HG03097 (cell line): Measurements from ENCODE around the gene TERB1.

Experiments used
- ATAC-seq: cut with Tn5 transposase; IDR thresholded peaks from one replicate; pipeline ENCODE4 v1.9.1; 2021; ENCODE audit not compliant: unreplicated experiment, low FRiP score

Gene TERB1, protein sequence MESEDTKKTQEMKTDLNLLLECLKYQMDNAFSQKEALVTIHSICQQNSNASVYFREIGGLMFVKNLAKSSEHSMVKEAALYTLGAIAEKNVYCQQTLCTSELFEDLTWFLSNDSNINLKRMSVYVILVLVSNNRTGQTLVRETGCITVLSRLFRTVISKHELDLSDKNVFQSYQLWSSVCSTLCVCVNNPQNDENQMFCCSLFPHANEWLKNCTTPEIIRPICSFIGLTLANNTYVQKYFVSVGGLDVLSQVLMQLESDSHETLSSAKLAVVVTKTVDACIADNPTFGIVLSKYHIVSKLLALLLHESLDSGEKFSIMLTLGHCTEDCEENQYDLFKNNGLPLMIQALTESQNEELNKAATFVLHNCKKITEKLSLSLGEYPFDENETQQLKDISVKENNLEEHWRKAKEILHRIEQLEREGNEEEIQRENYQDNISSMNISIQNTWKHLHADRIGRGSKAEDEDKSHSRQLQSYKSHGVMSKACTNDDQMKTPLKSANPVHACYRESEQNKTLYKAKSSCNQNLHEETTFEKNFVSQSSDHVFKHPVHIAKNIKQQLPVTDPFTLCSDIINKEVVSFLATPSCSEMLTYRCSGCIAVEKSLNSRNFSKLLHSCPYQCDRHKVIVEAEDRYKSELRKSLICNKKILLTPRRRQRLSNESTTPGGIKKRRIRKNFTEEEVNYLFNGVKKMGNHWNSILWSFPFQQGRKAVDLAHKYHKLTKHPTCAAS

DNA sequence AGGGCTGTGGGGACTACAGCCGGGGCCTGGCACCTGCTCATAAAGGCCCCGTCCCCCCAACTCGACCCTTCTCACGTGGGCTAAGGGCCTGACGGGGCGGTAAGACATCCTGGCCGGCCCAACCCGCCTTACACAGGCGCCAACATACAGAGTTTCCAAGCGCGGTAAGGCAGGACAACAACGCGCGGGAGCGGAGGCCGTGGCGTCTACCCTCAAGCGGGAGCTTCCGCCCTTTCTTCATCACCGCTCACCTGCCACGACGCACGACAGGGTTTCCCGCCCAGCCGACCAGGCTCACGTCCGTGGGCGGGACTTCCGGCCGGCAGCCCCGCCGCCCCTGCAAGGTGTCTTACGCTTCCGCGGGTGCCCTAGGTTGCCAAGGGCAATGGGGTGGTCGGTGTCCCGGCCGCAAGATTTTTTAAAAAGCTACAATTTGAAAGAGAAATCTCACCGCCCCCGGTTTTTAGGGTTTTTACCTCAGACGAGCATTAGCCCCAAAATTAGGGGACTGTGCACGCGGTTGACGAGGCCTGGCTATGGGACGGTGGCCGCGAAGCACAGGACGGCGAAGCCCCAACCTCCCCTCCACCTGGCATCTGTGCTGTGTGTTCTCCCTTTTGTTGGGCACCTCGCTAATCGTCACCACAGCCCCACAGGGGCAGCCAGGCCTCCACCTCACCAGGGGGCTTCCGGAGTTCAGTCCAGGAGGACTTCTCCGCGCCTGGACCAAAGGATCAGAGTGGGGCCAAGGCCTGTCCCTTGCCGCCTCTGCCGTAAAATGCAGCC is at the start of gene TERB1:
Gene TERB1, minus strand, starts transcription at position 265 of the 786 bp plus-strand sequence. CDS start 4,786 bp downstream, outside the sequence.
- ATAC-seq, result no peak

GRCh38 chr16:66850115-66850815 is 48.9 kb upstream of the TERB1 start:
- no peak for ATAC-seq

GRCh38 chr16:66849549-66849948 is 48.2 kb upstream of the TERB1 start:
- no peak for ATAC-seq

DNA sequence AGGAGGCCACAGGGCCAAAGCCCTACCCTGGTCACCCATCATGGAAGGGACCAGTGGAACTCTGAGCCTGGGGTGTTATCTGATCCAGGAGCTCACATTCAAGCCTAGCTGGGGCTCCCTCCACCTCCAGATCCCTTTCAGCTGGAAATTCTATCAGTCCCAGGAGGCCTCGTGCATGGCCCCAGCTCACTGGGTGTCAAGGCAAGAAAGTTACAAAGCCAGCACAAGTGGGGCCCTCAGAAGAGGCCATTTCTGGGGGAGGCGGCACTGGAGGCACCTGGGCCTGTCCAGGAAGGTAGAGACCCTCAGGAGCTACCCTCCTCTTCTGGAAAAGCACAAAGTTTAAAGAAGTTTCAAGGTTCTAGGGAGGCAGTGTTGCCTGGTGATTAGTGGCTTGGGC is 47.6 kb upstream of the TERB1 start:
- no peak for ATAC-seq

- ATAC-seq, result no peak
Observed at GRCh38 chr16:66848172-66848571, 46.8 kb upstream of the TERB1 start.

- no peak for ATAC-seq
Observed at GRCh38 chr16:66847533-66848067, 46.2 kb upstream of the TERB1 start.

DNA sequence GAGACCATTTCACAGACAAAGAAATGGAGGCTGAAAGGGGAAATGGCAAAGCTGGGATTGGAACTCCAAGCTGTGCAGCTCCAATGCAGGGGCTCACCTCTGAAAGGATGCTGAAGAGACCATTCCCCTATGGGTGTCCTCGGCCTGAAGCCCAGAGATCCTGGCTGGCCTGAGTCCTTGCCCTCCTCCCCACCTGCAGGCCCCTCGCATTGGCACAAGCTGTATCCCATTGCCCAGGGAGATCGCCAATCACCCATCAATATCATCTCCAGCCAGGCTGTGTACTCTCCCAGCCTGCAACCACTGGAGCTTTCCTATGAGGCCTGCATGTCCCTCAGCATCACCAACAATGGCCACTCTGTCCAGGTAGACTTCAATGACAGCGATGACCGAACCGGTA is 45.4 kb upstream of the TERB1 start:
- ATAC-seq, result no peak

- ATAC-seq, result no peak
Observed at GRCh38 chr16:66846266-66846665, 44.9 kb upstream of the TERB1 start.

DNA sequence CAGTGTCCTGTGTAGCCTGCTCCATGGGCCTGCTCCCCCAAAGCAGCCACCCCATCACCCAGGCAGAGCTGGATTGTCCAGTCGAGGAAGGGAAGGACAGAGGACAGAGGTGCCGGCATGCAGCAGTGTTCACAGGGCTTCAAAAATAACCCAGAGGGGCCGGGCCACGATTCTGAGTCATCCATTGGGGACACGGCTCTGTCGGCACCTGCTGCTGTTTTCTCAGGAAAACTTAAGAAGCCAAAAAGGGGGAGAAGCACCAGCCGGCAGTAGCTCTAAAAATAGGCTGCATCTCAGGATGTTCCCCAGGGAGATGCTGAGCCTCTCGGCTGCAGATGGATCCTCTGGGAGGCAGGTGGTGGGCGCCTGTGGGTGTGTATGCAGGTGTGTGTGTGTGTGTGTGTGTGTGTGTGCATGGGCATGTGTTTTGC is 44.4 kb upstream of the TERB1 start:
- no peak for ATAC-seq

DNA sequence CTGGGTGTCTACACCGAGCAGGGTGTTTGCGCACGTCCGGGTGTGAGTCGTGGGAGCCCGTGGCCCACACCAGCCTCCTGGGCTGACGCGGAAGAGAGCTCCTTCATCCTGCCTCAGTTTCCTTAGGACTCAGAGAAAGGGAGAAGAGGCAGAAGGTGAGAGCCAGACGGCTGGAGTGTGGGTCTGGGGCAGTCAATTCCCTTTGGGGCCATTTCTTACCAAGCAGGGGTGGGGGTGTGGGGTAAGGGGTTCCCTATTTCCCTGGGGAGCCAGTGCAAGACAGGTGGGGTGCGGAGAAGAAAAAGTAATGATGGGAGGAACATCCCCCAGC is 43.7 kb upstream of the TERB1 start:
- ATAC-seq, result no peak

GRCh38 chr16:66844342-66845079 is 43.1 kb upstream of the TERB1 start, which contains the start of gene CA7:
TSS of gene CA7 (plus strand) at chr16:66844414. CDS start at chr16:66844488, 74 bp downstream.
- no peak for ATAC-seq

GRCh38 chr16:66844009-66844341 is 42.6 kb upstream of the TERB1 start:
- ATAC-seq, result no peak

- ATAC-seq, result no peak
Observed at GRCh38 chr16:66843191-66843590, 41.8 kb upstream of the TERB1 start.

- no peak for ATAC-seq
Observed at GRCh38 chr16:66842765-66843164, 41.4 kb upstream of the TERB1 start.

GRCh38 chr16:66841366-66841765 is 40.0 kb upstream of the TERB1 start:
- no peak for ATAC-seq

GRCh38 chr16:66840883-66841282 is 39.5 kb upstream of the TERB1 start:
- ATAC-seq, result no peak

- ATAC-seq, result no peak
Observed at GRCh38 chr16:66834746-66835145, 33.4 kb upstream of the TERB1 start.

DNA sequence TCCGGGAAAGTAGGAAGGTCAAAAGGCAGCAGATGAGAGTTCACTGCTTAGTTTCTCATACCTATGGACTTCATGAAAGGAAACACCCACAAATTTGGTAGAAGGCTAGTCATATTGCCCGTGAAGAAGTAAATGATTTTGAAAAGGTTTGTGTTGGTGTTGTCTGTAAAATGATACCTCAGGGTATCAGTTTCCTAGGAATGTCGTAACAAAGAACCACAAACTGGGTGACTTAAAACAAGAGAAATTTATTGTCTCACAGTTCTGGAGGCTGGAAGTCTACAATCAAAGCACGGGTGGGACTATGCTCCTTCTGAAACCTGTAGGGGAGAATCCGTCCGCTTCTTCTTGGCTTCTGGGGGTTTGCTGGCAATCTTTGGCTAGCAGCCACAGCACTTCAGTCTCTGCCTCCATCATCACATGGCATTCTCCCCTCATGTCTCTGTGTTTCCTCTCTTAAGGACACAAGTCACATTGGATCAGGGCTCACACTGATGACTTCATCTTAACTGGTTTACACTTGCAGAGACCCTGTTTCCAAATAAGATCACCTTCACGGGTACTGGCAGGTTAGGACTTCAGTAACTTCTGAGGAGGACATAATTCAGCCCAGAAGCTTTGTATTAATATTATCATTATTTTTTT is 31.4 kb upstream of the TERB1 start:
- ATAC-seq, result no peak

DNA sequence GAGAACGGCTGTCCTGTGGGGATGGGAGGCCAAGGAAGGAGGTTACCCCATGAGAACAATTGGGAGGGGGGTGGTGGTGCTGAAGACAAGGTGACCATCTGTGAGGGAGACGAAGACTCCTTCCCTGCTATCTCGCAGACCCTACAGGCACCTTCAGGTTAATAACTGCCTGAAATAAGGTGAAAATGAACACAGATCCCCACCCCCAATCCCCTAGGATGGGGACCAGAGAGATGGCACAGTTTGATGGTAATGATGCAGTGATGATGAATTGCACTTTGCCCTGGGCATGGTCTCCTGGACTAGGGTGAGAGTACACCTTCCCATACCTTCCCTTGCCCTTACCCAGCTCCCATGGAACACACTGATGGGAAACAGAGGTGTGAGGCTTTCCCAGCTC is 30.8 kb upstream of the TERB1 start:
- ATAC-seq, result no peak
